ENCODE measurements around the gene PRIMPOL. TPM values are rescaled to one million over a fixed set of nuclear protein-coding genes. Genes with fewer than 3 reads are reported as not detected.

PRIMPOL gene
- total and polyA plus RNA-seq, 9 of the 15 experiments (the other 6 are each of a cell fraction or from before 2014, with no cell fraction given), result 11.0 to 32.0 (median 16.1) TPM

DNA sequence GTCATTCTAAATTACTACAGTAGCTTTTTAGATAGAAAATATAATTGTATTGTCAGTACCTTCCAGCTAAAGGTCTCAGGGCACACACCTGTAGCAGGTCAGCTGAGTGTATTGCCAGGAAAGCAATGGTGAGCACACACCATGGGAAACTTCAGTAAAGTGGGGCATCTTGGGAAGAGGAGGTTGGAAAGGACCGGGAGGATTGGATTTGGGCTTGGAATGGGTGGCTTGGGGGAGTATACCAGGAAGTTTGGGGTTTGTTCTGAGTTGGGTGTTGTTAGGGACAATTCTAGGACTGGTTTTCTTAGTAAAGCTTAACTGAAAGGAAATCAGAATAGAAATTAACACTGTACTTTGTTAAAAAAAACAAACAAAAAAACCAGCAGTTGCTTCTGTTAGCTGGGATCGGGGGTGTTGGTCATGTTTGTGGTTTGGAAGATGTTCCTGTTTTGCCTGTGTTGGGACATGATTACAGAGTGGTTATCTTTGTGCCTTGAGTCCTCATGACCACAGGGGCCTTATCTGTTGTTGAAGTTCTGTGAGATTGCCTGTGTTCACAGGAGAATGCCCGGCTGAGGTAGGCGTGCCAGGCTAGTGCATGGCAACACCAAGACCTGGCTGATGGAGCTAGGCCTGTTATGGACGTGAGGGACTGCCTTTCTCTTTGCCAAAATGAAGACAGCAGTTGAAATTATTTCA is 35.1 kb downstream of the PRIMPOL start (continued):
- TF ChIP-seq CUX1 (CRISPR knock-in tag; IDR thresholded peaks at IDR 0.05), result no peak; the same call in none of the 2 replicates
- no peak for TF ChIP-seq E4F1 (CRISPR knock-in tag; IDR thresholded peaks at IDR 0.05; ENCODE audit: borderline replicate concordance)
- TF ChIP-seq ZNF586 (CRISPR knock-in tag; conservative IDR thresholded peaks at IDR 0.05), result no peak
- TF ChIP-seq PYGO2 (tag; IDR thresholded peaks at IDR 0.05), result peak; percentile 86
- TF ChIP-seq TARDBP (IDR thresholded peaks at IDR 0.05), result peak; percentile 88
- TF ChIP-seq, protein P1, sequence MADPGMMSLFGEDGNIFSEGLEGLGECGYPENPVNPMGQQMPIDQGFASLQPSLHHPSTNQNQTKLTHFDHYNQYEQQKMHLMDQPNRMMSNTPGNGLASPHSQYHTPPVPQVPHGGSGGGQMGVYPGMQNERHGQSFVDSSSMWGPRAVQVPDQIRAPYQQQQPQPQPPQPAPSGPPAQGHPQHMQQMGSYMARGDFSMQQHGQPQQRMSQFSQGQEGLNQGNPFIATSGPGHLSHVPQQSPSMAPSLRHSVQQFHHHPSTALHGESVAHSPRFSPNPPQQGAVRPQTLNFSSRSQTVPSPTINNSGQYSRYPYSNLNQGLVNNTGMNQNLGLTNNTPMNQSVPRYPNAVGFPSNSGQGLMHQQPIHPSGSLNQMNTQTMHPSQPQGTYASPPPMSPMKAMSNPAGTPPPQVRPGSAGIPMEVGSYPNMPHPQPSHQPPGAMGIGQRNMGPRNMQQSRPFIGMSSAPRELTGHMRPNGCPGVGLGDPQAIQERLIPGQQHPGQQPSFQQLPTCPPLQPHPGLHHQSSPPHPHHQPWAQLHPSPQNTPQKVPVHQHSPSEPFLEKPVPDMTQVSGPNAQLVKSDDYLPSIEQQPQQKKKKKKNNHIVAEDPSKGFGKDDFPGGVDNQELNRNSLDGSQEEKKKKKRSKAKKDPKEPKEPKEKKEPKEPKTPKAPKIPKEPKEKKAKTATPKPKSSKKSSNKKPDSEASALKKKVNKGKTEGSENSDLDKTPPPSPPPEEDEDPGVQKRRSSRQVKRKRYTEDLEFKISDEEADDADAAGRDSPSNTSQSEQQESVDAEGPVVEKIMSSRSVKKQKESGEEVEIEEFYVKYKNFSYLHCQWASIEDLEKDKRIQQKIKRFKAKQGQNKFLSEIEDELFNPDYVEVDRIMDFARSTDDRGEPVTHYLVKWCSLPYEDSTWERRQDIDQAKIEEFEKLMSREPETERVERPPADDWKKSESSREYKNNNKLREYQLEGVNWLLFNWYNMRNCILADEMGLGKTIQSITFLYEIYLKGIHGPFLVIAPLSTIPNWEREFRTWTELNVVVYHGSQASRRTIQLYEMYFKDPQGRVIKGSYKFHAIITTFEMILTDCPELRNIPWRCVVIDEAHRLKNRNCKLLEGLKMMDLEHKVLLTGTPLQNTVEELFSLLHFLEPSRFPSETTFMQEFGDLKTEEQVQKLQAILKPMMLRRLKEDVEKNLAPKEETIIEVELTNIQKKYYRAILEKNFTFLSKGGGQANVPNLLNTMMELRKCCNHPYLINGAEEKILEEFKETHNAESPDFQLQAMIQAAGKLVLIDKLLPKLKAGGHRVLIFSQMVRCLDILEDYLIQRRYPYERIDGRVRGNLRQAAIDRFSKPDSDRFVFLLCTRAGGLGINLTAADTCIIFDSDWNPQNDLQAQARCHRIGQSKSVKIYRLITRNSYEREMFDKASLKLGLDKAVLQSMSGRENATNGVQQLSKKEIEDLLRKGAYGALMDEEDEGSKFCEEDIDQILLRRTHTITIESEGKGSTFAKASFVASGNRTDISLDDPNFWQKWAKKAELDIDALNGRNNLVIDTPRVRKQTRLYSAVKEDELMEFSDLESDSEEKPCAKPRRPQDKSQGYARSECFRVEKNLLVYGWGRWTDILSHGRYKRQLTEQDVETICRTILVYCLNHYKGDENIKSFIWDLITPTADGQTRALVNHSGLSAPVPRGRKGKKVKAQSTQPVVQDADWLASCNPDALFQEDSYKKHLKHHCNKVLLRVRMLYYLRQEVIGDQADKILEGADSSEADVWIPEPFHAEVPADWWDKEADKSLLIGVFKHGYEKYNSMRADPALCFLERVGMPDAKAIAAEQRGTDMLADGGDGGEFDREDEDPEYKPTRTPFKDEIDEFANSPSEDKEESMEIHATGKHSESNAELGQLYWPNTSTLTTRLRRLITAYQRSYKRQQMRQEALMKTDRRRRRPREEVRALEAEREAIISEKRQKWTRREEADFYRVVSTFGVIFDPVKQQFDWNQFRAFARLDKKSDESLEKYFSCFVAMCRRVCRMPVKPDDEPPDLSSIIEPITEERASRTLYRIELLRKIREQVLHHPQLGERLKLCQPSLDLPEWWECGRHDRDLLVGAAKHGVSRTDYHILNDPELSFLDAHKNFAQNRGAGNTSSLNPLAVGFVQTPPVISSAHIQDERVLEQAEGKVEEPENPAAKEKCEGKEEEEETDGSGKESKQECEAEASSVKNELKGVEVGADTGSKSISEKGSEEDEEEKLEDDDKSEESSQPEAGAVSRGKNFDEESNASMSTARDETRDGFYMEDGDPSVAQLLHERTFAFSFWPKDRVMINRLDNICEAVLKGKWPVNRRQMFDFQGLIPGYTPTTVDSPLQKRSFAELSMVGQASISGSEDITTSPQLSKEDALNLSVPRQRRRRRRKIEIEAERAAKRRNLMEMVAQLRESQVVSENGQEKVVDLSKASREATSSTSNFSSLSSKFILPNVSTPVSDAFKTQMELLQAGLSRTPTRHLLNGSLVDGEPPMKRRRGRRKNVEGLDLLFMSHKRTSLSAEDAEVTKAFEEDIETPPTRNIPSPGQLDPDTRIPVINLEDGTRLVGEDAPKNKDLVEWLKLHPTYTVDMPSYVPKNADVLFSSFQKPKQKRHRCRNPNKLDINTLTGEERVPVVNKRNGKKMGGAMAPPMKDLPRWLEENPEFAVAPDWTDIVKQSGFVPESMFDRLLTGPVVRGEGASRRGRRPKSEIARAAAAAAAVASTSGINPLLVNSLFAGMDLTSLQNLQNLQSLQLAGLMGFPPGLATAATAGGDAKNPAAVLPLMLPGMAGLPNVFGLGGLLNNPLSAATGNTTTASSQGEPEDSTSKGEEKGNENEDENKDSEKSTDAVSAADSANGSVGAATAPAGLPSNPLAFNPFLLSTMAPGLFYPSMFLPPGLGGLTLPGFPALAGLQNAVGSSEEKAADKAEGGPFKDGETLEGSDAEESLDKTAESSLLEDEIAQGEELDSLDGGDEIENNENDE (IDR thresholded peaks at IDR 0.05; ENCODE audit: low read depth, low read length), result no peak

All from K562 (cell line).